Transverse colon (tissue), 3 donors: Measurements from ENCODE around the gene CEACAM1.

Experiments used
- CTCF ChIP-seq, 5 experiments: fragments of 200-600 bp in 3 of 5; fragments of 450-650 bp in 2 of 5; sonication (generic) in 3 of 5; IDR thresholded peaks; 1 replicate in 2 of 5; 2 replicates in 3 of 5; pipeline ENCODE4 v1.5.1; 2016 to 2017; ENCODE audit warnings: antibody characterized with exemption in 5 of 5, inconsistent platforms in 3 of 5, mild to moderate bottlenecking in 2 of 5, moderate library complexity in 1 of 5
- POLR2A ChIP-seq: fragments of 450-650 bp; IDR thresholded peaks from one replicate; pipeline ENCODE4 v1.6.1; 2016; ENCODE audit warnings: antibody characterized with exemption, mild to moderate bottlenecking, moderate library complexity

GRCh38 chr19:42466521-42467182 lies 61.6 kb downstream of the CEACAM1 start:
- TF ChIP-seq POLR2A (no peak), CTCF (IDR thresholded peaks at IDR 0.05) (no peak)
